LNCAP (cell line): ENCODE results near the gene CSMD2.

ENCODE experiments used
- CTCF ChIP-seq: fragments of 450-650 bp; IDR thresholded peaks from 2 replicates; pipeline ENCODE4 v1.5.1; 2017; ENCODE audit warnings: mild to moderate bottlenecking

CSMD2 gene

GRCh38 chr1:33743221-33743998, 421.6 kb downstream of the CSMD2 start:
- TF ChIP-seq CTCF, result no peak

GRCh38 chr1:33742663-33743062, 422.4 kb downstream of the CSMD2 start:
- TF ChIP-seq CTCF, result no peak

GRCh38 chr1:33741749-33742148, 423.3 kb downstream of the CSMD2 start:
- no peak for TF ChIP-seq CTCF

GRCh38 chr1:33740040-33740744, 424.8 kb downstream of the CSMD2 start:
- no peak for TF ChIP-seq CTCF

- no peak for TF ChIP-seq CTCF
These were observed 426.1 kb downstream of the CSMD2 start for GRCh38 chr1:33738976-33739375.

GRCh38 chr1:33738536-33738935, 426.5 kb downstream of the CSMD2 start:
- no peak for TF ChIP-seq CTCF

GRCh38 chr1:33736496-33736895, 428.5 kb downstream of the CSMD2 start:
- TF ChIP-seq CTCF, result no peak
